HG03064 (cell line): ENCODE results near the gene DGKD.

Source experiments
- ATAC-seq: cut with Tn5 transposase; IDR thresholded peaks from one replicate; pipeline ENCODE4 v1.9.1; 2021; ENCODE audit warnings: low read depth; ENCODE audit not compliant: unreplicated experiment

Gene DGKD

DNA sequence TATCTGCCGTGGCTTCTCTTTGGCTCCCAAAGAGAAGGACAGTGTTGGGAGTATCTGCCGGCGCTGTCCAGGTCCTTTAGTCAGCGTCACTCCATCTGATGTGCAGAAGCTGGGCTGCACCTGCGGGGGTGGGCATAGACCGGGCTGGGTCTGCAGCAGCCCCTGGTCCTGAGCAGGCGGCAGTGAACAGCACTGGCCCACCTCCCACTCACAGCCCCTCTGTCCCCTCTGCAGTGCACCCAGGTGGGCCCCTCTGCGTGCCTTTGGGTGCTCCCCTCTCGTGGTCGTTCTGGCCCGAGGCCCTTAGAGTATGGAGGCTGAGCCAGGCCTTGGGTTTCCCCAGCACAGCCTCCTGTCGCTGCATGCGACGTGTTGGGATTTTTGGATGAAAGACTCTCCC, 116.5 kb downstream of the DGKD start:
- ATAC-seq = no peak

DNA sequence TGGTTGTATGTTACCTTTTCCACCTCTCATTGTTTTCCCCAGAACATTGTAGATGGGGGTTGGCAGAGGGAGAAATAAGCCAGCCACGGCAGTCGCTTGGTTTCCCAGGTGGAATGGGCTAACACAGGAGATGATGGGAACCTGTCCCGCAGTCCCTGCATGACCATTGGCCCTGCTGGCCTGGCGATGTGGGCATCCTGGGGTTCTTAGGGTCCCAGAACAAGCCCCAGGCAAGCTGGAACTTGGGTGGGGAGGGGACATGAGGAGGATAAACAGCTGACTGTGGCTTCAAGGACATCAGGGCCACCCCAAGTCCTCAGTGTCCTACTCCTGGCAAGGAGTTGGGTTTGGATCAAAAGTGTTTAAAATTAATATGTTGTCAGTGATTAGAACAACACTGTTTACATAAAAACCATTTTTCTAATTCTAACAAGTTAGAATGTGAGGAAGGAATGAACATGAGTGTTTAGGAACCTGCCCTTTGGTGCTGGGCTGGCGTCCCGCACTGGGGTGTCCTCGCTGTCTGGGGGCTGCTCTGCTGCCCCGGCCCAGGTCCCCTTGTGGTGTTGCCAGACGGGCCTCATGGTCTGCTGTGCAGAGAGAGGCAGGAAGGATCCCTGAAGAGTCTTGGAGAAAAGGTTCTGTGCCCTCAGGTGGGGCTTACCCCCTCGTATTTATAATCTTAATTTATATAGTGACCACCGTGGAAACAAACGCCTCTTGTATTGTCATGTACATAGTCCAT, 117.2 kb downstream of the DGKD start:
- ATAC-seq = no peak

DNA sequence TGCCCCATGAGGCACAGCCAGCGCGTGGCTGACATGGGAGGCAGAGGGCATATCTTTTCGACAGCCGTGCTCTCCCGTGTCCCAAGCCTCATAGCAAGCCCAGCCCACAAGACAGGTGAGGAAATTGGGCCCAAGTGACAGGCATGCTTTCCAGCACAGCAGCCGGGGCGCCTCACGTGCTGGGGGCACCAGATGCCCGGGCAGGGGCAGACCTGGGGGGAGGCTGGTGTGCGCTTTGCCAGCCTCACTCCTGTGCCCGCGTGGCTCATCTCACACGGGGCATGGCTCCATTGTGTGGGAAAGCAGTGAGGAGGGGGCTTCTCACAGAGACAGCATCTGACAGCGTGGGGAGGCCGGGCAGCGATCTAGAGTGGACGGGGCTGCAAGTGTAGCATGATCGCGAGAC, 119.1 kb downstream of the DGKD start:
- ATAC-seq = no peak

DNA sequence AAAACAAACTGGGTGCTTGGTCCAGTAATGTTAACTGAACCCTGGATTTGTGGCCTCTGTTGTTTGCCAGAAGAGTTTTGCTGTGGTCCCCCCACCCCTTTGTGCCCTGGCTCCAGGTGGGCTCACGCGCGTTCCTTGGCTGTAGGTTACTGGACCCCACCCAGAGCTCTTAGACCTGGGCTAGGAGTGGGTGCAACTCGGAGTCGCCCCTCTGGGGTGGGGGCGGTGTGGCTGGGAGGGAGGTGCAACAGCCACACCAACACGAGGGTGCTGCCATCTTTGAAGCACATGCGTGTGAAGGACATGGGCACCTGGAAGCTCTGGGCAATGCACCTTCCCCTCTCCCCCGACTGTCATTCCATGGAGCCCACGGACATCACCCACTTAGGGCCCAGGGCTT, 119.6 kb downstream of the DGKD start:
- no peak for ATAC-seq

DNA sequence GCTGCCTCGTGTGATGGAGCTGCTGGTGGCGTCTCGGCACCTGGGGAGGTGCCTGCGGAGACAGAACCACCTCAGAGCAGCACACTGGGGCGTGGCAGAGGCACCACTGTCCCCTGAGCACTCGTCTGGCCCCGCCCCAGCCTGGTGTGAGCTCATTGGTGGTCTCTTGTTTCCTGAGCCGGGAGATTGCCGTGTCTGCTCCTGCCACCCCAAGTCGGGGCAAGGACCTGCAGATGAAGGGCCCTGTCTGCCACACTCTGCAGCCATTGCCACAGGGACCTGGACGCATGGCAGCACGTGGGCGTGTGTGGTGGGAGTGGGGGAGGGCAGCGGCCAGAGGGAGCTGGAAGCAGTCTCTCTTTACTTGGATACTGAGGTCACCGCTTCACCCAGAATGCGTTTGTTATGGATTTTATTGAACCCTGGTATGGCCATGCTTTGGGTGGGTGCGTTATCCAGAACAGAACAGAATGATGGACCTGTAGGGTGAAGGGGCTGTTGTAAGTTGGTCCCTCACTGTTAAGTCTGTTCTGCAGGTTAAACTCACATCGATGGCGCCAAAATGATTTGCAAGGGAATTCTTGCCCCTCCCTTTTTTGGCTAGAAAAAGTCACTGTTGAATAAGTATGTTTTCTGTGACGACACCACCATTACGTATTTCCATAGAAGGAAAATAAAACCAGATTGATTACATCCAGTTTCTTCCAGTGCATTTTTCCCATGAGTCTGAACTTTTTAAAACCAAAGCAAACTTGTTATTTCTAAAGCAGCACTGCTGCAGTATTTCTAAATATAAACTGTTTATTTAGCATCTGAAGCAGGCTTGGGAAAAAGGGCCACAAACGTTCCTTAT, 120.2 kb downstream of the DGKD start:
- no peak for ATAC-seq

DNA sequence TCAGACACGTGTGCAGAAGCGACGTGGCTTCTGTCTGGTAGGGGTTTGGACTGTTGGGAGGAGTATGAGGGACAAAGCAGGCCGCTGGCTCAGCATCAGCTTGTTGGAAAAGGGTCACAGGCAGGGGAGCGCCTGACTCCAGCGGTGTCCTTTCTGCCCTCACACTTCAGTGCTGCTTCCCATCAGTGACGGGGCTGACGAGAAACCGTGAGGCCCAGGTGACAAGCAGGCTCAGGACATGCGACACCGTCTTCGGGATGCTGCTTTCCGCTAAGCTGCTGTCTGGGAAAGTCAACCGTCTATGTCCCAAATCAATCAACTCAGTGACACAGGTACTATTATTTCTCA, 121.7 kb downstream of the DGKD start:
- no peak for ATAC-seq

DNA sequence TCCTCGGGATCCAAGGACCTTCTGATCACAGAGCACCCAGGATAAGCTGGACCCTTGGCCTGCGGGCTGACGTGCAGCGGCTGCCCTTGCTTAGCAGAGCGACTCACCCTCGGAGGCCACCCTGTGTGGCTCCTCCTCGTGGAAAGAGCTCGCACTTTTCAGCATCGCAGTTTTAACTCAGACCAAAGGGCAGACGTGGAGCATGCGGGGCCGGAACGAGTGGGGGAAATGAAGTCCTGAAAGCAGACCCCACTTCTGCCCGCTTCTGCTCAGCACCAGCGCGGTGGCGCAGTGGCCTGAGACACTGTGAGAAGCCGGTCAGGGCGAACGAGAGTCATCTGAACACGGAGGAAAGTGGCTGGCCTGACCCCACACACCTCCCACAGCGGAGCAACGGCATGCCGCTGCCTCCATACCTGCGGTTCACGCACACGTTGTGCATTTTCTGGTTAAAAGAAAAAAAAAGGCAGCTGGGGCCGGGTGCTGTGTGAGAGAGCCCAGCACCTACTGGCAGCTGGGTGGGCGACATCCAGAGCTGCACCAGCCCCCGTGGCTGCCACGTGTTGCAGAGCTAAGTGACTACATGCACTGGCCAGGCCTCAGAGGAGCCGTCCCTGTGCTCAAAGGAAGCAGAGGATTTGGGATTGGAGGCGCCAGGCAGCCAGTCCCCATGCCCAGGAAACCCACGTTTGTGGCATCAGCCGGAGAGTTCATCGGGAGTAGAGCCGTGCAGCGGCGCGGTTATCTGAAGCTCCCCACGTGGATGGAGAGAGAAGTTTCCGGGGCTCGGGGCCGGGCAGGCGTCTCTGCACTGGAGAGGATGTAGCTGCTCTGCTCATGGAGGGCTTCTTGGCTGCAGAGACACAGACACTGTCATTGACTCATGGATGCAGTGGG, 122.6 kb downstream of the DGKD start:
- no peak for ATAC-seq

DNA sequence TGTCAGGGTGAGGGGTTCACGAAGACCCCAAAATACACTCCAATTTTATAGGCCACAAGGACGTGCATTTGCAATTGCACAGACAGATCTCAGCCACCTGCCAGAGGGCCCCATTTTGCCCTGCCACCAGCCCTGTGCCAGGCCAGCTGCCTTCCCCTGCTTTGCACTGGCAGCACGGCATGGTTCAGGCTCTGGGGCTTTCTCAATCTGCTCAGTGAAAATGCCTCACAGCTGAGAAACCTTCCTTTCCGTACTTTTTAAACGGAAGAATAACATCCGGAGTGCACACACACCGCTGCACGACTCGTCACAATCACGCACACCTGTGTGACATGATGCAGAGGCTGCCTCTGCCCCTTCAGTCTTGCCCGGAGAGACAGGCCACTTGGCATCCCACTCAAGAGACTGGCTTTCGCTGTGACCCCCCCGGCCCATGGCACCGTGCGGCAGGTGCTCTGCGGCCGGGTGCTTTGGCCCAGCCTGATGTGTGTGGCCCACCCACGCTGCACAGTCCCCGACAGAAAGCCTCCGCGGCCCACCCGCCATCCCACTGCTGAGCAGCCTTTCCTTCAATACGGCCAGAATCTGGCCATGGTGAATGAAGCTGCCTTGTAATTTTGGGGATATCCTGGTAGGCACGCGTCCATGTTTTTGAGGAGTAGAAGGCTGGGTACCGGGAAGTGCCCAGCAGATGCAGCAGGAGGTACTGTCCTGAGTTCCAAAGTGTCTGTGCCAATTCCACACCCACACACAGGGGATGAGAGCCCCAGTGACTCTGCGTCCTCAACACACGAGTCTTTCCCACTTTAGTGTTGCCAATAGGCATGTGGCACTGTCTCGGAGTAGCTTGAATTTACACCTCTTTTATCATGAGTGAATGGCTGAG, 123.5 kb downstream of the DGKD start:
- ATAC-seq = no peak

DNA sequence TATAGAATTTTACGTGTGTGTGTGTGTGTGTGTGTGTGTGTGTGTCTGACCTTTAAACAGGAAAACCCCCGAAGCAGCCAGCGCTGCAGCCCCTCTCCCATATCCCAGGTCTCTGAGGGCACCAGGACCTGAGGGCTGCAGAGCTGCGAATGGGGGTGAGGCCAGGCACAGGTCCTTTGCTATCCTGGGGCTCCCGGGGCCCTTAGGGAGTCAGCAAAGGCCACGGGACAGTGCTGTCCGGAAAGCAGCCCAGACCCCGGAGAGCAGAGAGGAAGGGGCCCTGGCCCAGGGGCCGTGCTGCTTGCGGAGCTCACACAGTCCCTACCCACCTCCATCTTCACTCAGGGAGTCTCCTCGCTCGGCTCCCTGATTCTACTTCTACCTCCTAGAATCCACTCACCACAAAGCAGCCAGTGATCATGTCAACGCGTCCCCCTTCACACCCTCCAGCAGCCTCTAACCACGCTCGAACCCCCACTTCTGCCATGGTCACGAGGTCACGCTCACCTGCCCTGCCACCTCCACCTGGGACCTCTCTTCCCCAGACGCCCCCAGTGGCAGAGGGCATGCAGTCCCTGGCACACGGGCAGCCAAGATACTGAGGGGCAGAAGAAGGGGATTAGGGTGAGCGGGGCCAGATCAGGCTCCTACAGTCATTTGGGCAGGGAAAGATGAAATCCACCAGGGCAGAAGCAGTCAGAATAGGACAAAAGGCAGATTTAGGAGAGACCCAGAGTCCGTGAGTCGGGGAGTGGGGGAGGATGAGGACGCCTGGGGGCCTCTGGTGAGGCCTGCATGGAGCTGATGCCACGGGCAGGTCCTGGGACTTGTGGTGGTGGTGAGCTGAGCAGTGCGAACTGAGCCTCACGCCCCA, 125.6 kb downstream of the DGKD start:
- no peak for ATAC-seq

DNA sequence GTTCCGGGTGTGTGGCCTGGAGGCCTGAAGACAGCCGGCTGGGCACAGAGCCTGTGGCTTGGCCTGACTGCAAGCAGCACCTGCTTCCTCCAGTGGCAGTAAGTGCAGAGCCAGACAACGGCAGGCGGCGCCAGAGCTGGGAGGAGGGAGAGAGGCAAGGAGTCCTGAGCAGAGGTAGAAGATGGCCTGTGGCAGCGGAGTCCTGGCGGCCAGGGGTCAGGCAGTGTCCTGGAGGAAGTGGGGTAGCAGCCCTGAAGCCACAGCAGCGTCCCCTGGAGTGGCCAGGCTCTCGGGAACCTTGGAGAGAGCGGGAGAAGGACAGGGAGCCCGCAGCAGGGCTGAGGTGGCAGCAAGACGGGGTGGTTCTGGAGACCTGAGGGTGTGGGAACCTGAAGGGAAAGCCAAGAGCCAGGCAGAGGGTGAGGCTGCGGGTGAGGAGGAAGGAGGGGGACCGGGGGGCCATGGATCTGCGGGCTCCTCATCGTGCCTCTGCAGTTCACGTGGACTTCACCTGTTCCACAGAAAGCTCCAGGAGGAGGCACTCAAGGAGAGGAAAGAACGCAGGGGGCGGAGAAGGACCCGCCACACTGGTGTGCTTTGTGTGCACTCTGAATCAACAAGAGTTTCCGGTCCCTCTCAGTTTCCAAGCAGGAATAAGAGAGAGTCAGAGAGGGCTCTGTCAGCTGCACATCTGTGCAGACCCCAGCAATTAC, 126.4 kb downstream of the DGKD start:
- ATAC-seq = no peak

DNA sequence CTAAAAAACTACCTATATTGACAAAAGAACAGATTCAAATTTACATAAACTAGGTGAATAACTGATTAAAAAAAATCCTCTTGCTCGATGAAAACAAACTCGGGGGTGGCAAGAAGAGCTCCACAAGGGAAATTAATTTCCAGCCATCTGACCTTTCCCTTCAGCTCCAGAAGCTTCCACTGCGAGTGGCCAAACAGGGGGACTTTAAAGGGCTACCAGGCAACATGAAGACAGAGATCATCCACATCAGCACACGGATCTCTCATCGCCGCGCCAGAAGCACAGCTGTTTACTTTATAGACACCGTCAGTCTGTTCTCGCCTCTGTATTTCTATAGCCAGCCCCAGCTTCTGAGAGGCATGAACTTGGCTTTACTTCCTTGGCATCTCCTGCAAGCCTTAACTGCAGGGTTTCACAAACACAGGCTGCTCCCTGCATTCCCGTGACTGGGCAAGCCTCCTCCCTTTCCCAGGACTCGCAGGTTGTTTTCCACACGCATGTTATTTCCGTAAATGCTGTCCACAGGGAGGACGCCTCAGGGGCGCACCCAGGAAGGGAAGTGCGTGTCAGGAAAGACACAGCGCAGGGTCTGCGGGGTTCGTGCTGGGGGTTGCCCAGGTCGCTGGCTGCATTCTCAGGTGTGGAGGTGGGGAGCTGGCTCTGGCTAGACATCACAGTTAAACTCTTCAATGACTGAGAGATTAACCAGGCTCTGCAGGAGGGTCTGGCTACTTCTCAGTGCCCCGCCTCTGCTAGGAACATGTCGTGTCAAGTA, 127.3 kb downstream of the DGKD start:
- ATAC-seq = no peak

DNA sequence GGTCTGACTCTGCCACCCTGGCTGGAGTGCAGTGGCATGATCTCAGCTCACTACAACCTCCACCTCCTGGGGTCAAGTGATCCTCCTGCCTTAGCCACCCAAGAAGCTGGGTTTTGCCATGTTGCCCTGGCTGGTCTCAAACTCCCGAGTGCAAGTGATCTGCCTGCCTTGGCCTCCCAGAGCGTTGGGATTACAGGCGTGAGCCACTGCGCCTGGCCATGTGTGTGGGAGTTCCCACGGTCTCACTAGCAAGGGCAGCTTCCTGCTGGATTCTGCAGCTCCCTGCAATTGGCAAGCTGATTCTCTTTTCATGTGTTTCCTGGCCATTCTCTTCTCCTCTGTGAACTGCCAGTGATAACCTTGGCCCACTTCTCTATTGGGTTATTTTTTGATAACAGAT, 128.3 kb downstream of the DGKD start:
- ATAC-seq = no peak

DNA sequence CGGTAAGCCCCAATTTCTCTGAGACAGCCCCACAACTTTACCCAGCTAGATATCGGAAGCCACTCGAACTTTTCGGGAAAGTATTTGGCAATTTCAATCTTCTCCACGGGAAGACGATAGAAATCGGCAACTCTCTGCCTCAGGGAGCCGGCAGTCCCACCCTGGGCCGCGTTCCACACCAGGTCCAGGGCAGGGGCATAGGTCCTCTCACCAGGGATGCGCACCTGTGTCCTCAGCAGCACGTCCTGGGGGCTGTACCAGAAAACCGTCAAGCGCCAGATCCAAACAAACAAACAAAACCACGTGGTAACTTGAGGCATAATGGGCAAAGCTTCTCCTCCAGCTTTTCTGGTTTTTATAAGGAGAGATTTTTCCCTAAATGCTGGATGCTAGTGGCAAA, 131.4 kb downstream of the DGKD start:
- no peak for ATAC-seq

DNA sequence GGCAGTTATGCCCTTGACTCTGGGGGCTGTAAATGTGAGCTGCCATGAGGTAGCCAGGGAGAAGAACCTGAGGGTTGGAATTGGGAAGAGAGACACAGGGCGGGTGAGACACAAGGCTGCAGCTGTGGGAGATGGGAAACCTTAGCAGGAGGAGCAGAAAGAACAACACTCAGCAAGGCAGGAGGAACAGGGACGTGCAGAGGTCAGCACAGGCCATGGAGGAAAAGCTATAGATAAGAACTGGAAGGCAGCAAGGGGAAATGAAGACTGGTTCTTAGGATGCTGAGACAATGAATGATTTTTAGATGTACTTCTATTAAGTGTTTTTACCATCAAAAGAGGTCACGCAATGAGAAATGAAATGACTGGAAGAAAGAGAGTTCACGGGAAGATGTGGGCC, 132.1 kb downstream of the DGKD start:
- no peak for ATAC-seq

DNA sequence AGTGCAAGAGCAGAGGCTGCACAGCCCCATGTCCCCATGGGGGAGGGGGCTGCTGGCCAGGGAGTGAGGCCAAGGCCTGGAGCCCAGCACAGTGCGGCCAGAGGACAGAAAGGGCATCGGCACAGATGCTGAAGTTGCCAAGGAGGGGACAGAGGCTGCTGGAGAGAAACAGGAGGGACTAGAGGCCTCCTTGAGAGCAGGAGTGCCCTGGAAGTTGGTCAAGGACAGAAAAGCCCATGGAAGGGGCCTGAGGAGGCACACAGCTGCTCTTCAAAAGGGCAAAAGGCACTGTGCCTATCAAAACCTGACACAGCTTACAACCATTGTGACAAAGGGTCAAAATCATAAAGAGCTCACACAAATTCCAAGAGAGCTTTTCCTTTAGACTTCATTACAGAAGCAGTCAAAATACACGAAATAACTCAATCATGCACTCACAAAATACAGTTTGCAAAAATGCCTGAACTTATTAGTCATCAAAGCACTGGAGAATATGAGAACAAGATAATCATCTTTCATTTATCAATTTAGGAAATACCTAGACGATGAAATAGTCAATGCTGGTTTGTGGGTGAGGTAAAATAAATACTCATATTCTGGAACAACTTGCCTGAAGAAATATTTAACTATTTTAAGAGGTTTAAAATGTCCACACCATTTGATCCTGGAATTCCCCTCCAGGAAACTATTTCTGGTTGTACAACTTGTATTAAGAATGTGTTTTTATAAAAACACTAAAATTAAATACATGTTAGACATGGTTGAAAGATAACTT, 132.7 kb downstream of the DGKD start:
- no peak for ATAC-seq

DNA sequence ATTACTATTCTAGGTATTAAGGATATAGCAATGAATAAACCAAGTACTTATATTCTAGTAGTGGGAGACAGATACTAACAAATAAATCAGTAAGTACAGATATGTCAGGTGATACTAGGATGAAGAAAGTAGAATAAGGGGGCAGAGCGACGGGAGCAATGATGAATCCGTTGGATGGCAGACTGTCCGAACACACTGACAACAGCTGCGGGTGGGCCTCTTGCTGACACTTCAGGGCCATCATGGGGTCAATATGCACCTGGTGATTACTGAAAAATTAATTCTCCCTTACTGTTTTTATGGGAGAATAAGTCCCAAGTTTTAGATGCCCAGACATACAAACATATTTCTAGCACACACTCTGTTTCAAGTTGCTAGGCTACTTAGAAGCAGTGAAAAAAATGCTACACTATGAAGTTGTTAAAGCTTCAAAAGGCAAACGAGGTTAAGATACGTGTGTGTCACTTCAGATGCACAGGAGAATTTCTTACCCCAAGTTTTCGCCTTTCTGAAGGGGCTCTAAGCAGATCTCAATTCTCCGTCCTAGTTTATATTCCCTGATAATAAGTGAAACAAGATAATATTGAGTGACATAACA, 133.6 kb downstream of the DGKD start:
- ATAC-seq = no peak

DNA sequence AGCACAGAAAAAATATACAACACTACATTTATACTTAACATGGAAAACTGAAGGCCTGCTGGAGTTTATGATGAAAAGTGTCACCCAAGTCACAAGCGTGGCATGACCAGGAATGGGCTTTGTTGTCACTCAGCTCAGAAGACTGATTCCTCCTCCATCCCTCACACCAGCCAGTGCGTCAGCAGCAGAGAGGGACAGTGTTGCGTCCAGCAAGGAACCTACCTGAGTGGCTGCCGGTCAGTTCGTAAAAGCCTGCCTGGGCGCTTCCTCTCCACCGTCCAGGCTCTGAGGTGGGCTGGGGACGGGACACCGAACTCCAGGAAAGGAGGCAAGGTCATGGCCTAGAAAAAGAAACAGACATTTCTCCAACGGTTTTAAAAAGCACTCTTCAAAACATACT, 134.8 kb downstream of the DGKD start:
- no peak for ATAC-seq
